GM19099 (cell line): Measurements from ENCODE around the gene SIRPB2.

Experiments used
- POLR2A ChIP-seq: IDR thresholded peaks from 3 replicates; pipeline ENCODE4 v1.6.1; 2011; ENCODE audit warnings: low read depth; ENCODE audit not compliant: insufficient read length; ENCODE audit errors: extremely low read depth

The SIRPB2 gene

GRCh38 chr20:1509237-1509636 lies 18.0 kb upstream of the SIRPB2 start:
- no peak for TF ChIP-seq POLR2A

- no peak for TF ChIP-seq POLR2A
These were observed 17.4 kb upstream of the SIRPB2 start for GRCh38 chr20:1508574-1508973.

- no peak for TF ChIP-seq POLR2A
These were observed 16.1 kb upstream of the SIRPB2 start for GRCh38 chr20:1507276-1507675.

GRCh38 chr20:1505871-1506270 lies 14.7 kb upstream of the SIRPB2 start:
- no peak for TF ChIP-seq POLR2A

GRCh38 chr20:1505361-1505760 lies 14.1 kb upstream of the SIRPB2 start:
- TF ChIP-seq POLR2A, result no peak

GRCh38 chr20:1503564-1504227 lies 12.5 kb upstream of the SIRPB2 start:
- no peak for TF ChIP-seq POLR2A

GRCh38 chr20:1500496-1500895 lies 9.3 kb upstream of the SIRPB2 start:
- TF ChIP-seq POLR2A, result no peak

GRCh38 chr20:1499528-1500420 lies 8.6 kb upstream of the SIRPB2 start:
- no peak for TF ChIP-seq POLR2A

- TF ChIP-seq POLR2A, result no peak
These were observed 5.7 kb upstream of the SIRPB2 start for GRCh38 chr20:1496930-1497329.

- no peak for TF ChIP-seq POLR2A
These were observed 3.2 kb upstream of the SIRPB2 start for GRCh38 chr20:1494436-1494835.

- no peak for TF ChIP-seq POLR2A
These were observed 2.3 kb upstream of the SIRPB2 start for GRCh38 chr20:1493536-1493935.

GRCh38 chr20:1491860-1492642 lies 831 bp upstream of the SIRPB2 start:
- TF ChIP-seq POLR2A, result no peak

- no peak for TF ChIP-seq POLR2A
These were observed 501 bp downstream of the SIRPB2 start for GRCh38 chr20:1490643-1491195.

- no peak for TF ChIP-seq POLR2A
These were observed 1.3 kb downstream of the SIRPB2 start for GRCh38 chr20:1489764-1490436.

GRCh38 chr20:1489325-1489724 lies 1.9 kb downstream of the SIRPB2 start:
- TF ChIP-seq POLR2A, result no peak

GRCh38 chr20:1486566-1486965 lies 4.7 kb downstream of the SIRPB2 start:
- TF ChIP-seq POLR2A, result no peak
